HG02981 (cell line): ENCODE data around the gene NTHL1.
A peak's percentile ranks its signal among the peaks of the same experiment; 100 is the strongest.

Experiments
- ATAC-seq: cut with Tn5 transposase; IDR thresholded peaks from one replicate; pipeline ENCODE4 v1.9.1; 2021; ENCODE audit warnings: mild to moderate bottlenecking, moderate library complexity; ENCODE audit not compliant: unreplicated experiment

The NTHL1 gene

DNA sequence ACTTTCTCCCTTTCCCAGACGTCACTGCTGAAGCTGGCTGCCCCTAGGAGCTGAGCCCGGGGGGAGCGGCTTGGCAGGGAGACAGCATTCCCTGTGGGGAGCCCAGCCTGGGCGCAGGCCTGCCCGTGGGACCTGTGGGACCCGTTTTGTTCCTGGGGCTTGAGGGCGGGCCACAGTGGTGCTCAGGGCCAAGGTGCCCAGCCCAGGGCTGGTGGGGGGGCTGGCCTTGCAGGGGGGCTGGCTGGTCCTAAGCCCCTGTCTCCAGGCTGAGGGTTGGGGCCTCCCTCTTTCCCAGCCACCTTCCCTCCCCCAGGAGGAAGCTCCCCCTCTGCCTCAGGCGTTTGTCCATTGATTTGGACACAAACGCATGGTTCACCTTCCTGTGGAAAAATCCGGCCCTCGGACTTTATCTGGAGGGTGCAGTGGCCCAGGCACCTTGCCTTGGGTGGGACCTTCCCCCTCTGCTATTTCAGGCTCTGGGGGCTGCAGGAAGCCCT, 16.5 kb downstream of the NTHL1 start:
- ATAC-seq: no peak

DNA sequence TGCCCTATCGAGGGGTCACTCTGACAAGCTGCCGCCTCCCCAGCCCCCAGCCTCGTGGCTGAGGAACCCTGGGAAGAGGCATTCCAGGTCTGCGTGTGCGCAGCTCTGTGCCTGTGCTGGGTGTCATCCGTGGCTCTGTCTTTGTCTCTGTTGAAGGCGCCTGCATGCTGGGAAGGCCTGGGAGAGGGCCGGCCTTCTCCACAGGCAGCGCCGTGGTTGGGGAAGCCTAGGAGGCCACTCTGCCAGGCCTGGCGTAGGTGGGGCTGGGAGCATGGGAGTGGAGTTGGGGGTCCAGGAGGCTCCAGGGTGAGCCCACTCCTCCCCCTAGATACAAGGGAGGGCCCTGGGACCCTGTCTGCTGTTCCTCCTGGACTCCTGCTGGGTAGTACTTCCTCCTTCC, 17.6 kb downstream of the NTHL1 start:
- ATAC-seq: no peak

DNA sequence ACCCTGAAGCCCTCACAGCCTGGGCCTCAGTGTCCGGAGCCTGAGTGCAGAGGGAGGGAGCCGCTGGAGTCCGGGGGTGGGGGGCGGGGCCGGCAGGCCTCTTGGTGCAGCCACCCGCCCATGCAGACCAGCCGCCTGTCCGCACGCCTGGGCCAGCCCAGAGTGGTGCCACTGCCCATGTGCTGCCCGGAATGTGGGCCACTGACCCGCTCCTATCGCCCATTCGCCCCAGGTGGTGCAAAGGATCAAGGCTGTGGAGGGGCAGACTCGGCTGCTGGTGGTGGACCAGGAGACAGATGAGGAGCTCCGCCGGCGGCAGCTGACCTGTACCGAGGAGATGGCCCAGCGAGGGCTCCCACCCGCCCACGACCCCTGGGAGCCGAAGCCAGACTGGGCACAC, 18.3 kb downstream of the NTHL1 start:
- ATAC-seq: no peak

- no peak for ATAC-seq
These were observed 18.9 kb downstream of the NTHL1 start for GRCh38 chr16:2028620-2029220.

DNA sequence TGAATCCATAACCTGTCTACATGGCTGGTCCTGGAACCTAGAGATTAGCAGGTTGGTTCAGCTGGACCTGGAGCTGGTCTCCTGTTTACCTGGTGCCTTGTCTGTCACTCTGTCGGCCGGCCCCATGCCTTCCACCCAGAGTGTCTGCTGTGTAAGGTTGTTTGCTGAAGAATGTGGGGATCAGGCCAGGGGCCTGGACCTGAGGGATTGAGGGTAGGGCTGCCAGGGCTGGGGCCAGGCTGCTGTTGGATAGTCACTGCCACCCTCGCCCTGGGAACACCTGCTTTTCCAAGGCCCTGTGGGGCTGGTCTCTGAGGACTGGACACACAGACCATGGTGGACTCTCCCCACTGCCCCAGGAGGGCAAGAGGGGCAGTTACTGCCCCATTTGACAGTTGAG, 19.5 kb downstream of the NTHL1 start:
- ATAC-seq: no peak

DNA sequence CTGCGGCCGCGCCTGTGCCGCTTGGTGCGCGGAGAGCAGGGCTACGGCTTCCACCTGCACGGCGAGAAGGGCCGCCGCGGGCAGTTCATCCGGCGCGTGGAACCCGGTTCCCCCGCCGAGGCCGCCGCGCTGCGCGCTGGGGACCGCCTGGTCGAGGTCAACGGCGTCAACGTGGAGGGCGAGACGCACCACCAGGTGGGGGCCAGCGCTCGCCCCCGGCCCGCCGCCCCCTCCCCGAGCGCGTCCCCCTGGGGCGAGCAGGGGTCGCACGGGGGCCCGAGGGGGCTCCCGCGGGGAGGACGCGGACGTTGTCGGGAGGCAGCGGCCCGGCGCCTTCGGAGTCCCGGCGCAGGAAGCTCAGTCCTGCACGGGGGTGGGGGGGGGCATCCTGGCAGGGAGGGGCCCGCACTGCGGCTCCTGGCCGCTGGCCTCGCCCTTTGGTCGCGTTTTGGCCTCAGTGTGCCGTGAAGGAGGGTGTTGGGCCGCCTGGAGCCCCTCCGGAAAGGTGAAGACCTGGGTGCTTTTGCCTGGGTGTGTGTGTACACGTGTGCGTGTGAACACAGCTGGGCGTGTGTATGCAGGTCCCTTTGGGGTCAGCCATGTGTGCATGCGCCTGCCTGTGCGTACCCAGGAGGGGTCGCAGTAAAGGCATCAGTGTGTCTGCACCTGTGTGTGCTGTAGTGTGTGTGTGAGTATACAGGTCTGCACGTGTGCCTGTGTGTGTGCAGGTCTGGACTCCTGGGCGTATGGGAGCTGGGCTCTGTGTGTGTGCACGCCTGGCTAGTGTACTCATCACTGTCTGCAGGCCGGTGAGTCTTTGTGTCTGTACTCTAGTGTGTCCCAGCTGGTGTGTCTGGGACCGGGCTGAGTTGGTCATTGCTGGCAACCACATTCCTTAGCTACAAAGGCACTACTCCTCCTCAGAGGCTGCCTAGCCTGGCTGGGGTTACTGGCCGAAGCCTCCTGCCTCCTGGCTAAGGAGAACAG, 20.3 kb downstream of the NTHL1 start:
- no peak for ATAC-seq

DNA sequence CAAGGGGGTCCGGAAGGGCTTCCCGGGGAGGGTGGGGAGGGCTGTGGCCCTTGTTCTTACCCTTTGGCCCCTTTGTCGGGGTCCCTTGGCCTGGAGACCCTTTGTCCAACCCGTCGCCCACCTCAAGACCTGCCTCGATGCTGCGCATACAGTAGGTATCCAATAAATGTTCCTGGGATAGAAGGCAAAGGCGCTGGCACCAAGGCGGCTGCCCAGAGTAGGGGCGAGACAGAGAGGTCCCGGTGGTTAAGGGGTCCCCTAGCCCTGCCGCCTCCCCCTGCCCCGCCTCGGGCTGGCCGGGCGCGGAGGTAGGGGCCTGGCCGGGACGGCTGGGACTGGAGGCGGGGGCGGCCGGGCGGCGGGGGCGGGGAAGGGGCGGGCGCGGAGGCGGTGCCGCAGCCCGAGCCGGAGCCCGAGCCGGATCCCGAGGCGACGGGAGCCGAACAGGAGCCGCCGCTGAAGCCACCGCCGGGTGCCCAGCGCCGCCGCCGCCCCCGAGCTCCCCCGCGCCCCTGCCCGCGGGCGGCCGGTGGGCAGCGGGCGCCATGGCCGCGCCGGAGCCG, 21.1 kb downstream of the NTHL1 start, which contains the start of gene NHERF2:
TSS of gene NHERF2 (plus strand) at position 442 of the 563 bp plus-strand sequence. CDS start at position 546, 104 bp downstream.
- no peak for ATAC-seq

GRCh38 chr16:2025878-2026460, 21.7 kb downstream of the NTHL1 start:
- no peak for ATAC-seq

DNA sequence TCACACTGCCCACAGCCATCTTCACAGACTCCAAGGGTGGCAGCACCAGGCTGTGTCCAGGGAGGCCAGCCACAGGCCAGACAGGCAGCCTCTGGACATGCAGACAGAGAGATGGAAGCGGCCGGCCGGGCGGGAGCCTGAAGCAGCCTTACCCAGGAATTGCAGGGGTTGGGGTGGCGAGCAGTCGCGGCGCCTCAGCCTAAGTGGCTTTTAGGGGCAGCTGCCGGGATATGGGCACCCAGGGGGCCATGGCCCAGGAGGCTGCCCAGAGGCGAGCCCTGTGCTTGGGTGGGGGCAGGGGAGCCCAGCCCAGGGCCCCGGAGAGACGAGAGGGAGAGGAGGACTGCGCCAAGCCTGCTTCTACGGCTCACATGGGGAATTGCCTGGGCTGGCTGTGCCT, 22.4 kb downstream of the NTHL1 start:
- ATAC-seq: no peak

DNA sequence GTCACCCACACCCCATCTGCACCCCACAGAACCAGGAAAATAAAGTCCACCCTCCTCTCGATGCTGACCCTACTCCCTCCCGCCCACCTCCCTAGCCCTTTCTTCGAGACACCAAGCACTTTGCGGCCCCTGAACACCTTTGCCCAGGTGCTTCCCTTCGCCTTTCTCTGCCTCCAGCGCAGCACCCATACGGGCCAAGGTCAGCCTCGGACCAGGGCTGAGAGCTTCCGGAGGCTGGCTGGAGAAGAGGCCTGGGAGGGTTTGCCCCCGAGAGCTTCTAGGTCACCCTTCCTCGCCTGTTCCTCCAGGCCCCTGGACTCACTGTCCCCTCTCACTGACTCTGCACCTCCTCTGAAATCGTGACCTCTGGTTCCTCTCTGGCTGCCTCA, 23.6 kb downstream of the NTHL1 start:
- no peak for ATAC-seq

DNA sequence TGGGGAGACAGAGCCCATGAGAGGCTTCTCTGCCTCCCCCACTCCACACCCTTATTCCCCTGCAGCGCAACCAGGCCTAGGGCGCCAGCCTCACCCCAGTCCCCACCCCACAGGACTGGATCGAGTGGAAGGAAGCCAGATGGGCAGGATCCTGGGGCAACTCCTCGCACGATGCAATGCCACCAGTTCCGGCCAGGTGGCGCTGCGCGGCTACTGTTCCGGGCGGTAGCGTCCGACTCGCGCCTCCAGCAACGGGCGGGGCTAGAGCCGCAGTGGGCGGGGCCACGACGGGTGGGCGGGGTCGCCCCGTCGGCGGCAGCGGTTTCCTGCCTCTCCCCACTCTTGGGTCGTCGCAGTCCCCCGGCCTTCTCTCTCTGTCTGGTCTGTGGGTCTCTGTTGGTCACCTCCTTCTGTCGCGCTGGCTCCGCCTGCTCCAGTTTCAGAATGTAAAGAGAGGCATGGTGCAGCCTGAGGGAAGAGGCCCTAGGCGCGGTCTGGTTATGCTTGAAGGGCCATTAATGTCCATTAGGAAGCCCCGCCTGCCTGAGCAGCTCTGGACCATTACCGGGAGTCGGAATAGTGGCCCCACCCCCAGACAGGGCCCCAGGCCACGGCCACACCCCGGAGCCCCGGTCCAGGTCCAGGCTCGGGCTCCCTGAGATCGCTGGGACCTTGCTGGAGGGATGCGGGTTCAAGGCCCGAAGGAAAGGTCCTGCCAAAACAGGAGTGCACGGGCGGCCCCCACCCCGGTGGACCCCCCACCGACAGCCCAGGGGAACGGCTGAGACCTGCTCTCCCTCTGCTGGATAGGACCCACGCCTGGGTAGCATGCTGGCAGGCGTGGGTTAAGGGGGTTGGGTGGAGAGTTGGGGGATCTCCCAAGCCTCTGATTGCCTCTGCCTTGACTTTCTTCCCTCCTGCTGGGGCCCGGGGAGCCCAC, 24.3 kb downstream of the NTHL1 start:
- peak; percentile 63 for ATAC-seq

DNA sequence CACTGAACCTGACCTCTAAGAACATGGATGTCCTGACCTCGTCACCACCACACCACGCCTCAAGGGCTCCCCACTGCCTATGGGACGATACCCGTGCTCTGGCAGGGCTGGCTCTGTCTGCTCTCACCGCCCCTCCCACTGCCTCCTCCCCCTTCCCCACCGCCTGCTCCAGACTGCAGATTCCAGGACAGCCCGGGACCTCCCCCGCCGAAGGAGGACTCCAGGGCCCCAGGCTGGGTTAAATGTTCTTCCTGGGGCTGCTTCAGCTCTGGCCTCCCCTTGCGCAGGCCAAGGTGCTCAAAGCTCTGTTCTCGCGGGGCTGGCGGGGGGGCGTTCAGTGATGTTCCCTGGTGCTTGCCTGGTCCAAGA, 24.9 kb downstream of the NTHL1 start:
- ATAC-seq: no peak

GRCh38 chr16:2019921-2020831, 27.5 kb downstream of the NTHL1 start:
- no peak for ATAC-seq

GRCh38 chr16:2019518-2019920, 28.1 kb downstream of the NTHL1 start, which contains the start of gene NPW:
Gene NPW (plus strand): TSS chr16:2019785.
- no peak for ATAC-seq

GRCh38 chr16:2016407-2016922, 31.2 kb downstream of the NTHL1 start:
- no peak for ATAC-seq

DNA sequence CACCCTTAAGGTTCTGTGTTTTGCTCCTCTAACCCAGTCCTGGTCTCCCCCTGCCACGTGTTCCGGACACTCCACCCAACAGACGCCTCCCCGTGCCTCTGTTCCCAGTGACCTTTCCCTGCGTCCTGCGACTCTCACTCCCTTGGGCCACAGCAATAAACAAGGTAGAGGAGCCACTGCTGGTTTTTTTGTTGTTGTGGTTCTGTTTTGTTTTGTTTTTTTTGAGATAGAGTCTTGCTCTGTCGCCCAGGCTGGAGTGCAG, 31.8 kb downstream of the NTHL1 start:
- no peak for ATAC-seq

- no peak for ATAC-seq
These were observed 32.3 kb downstream of the NTHL1 start for GRCh38 chr16:2015117-2015946.

DNA sequence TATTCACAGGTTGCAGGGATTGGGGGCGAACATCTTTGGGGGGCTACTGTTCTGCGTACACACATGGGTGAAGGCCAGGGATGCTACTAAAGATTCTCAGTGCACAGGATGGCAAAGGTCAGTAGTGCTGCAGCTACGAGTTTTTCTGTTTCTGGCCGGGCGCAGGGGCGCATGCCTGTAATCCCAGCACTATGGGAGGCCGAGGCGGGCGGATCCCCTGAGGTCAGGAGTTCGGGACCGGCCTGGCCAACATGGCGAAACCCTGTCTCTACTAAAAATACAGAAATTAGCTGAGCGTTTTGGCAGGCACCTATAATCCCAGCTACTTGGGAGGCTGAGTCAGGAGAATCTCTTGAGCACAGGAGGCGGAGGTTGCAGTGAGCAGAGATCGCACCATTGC, 34.1 kb downstream of the NTHL1 start:
- ATAC-seq: no peak
